Tibial artery (tissue), 4 donors: ENCODE measurements around the gene NT5DC4.

Experiments
- DNase-seq, 2 donors: peaks; one replicate each; pipeline ENCODE4 v3.0.0-alpha.2; 2019
- H3K27ac ChIP-seq, 2 donors: fragments of 200-600 bp; sonication (generic) in 1 of 2; 1 replicate in 1 of 2; 2 replicates in 1 of 2; pipeline ENCODE4 v1.5.1; 2018 to 2019; ENCODE audit warnings: mild to moderate bottlenecking in 1 of 2
- H3K27me3 ChIP-seq, 2 donors: fragments of 200-600 bp; sonication (generic) in 1 of 2; one replicate each; pipeline versions ENCODE4 v1.5.1 to v1.6.0; 2016 to 2019
- H3K36me3 ChIP-seq, 3 donors: fragments of 200-600 bp; sonication (generic) in 2 of 3; one replicate each; pipeline ENCODE4 v1.5.1; 2016 to 2019; ENCODE audit warnings: mild to moderate bottlenecking in 2 of 3
- H3K4me1 ChIP-seq, 4 donors: fragments of 200-600 bp; sonication (generic) in 2 of 4; 1 replicate in 3 of 4; 2 replicates in 1 of 4; pipeline ENCODE4 v1.5.1; 2016 to 2019
- H3K4me3 ChIP-seq, 2 donors: fragments of 200-600 bp; sonication (generic) in 1 of 2; 1 replicate in 1 of 2; 2 replicates in 1 of 2; pipeline ENCODE4 v1.5.1; 2018 to 2019; ENCODE audit warnings: mild to moderate bottlenecking in 2 of 2
- H3K9me3 ChIP-seq, 3 donors: fragments of 200-600 bp; sonication (generic) in 1 of 3; one replicate each; pipeline ENCODE4 v1.5.1; 2016 to 2019
- intact Hi-C: fragments of 100-400 bp; cut with DNase I; formaldehyde crosslinking; loops from one replicate; pipeline ENCODE4 v1.15.0; 2023; ENCODE audit warnings: low total_unique reads
- TF ChIP-seq, protein P1 (sequence below), 2 experiments: fragments of 200-600 bp in 1 of 2; fragments of 450-650 bp in 1 of 2; IDR thresholded peaks; one replicate each; pipeline ENCODE4 v1.5.1; 2017 to 2019; ENCODE audit warnings: antibody characterized with exemption in 2 of 2, mild to moderate bottlenecking in 1 of 2, moderate library complexity in 1 of 2

The NT5DC4 gene

DNA sequence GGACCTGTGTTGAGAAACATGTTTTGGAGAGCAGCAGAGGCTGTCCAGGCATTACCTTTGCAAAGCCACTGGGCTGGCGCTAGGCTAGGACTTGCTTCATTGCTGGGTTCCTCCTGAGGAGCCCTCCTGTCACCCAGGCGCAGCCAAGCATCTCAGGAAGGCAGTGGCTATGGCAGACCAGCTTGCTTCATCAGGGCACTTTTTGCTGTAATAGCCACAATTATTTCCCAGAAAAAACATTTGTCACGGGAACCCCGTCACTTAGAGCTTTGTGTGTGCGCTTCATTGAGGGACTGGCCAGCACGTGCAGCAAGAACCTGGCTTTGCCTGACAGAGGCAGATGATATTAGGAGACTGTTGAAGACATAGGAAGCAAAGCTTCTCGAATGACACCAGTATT is 38.7 kb upstream of the NT5DC4 start:
- TF ChIP-seq, protein P1, sequence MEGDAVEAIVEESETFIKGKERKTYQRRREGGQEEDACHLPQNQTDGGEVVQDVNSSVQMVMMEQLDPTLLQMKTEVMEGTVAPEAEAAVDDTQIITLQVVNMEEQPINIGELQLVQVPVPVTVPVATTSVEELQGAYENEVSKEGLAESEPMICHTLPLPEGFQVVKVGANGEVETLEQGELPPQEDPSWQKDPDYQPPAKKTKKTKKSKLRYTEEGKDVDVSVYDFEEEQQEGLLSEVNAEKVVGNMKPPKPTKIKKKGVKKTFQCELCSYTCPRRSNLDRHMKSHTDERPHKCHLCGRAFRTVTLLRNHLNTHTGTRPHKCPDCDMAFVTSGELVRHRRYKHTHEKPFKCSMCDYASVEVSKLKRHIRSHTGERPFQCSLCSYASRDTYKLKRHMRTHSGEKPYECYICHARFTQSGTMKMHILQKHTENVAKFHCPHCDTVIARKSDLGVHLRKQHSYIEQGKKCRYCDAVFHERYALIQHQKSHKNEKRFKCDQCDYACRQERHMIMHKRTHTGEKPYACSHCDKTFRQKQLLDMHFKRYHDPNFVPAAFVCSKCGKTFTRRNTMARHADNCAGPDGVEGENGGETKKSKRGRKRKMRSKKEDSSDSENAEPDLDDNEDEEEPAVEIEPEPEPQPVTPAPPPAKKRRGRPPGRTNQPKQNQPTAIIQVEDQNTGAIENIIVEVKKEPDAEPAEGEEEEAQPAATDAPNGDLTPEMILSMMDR (IDR thresholded peaks at IDR 0.05), result no peak
- intact Hi-C loops, result no loop called here
- Histone ChIP-seq H3K9me3 (no peaks in the 10 kb centered on the region), H3K36me3 (no peaks in the 10 kb centered on the region), H3K27me3 (no peaks in the 10 kb centered on the region), H3K4me1 (peaks cover 0 to 8% (median 2%) of the 10 kb centered on the region in 4 donors), H3K27ac (no peak overlapping the region), H3K4me3 (no peak overlapping the region)
- no peak for DNase-seq

DNA sequence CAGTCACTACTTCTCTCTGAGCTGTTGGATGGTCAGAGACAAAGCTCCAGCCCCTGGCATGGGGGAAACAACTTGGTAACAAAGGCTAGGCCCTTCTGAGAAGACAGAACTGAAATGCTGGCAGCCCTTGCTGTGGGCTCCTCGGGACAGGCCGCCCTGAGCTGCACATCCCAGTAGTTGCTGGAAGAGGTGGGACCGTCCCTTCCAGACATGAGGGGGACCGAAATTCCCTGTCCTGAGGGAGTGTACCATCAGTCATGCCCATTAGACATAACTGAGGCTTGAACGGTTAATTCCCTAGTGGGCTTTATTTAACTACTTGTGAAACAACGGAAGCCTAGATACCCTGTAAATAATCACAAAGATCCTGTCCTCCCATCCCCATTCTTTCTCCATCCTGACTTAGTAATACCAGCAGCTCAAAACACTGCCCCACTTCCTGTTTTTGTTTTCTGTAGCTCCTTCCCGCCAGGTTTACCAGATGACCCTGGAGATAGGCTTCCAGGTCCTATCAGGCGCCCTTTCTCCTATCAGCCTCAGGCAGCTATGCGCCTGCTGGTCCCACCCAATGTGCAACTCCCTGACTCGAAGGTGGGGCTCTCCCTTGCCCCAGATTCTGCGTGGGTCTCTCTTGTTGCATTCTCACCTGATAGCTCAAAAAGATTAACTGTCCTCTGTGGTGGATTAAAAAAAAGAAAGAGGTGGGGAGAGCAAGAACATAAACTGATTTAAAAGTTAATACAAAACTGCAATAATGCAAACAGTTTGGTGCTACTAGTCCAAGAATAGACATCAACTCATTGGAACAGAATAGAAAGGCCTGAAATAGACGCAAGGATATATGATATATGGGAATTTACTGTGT is 37.0 kb upstream of the NT5DC4 start:
- Histone ChIP-seq H3K9me3 (no peaks in the 10 kb centered on the region), H3K27me3 (no peaks in the 10 kb centered on the region), H3K4me3 (no peak overlapping the region), H3K36me3 (no peaks in the 10 kb centered on the region), H3K27ac (no peak overlapping the region), H3K4me1 (peaks cover 0 to 8% (median 2%) of the 10 kb centered on the region in 4 donors)
- TF ChIP-seq, protein P1 (IDR thresholded peaks at IDR 0.05), result no peak
- DNase-seq, result no peak
- intact Hi-C loops, result no loop called here

DNA sequence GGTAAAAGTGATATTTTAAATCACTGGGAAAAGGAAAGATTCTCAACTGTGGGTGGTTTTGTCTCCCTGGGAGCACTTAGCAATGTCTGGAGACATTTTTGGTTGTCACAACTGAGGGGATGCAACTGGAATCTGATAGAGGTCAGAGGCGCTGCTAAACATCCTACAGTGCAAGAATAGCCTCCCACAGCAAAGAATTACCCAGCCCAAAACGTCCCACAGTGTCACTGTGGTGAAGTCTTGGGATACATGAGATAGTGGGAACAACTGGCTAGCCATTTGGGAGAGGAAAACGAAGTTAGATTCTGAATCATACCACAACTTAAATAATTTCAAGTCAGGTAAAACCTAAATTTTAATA is 36.4 kb upstream of the NT5DC4 start:
- Histone ChIP-seq H3K27ac (no peak overlapping the region), H3K27me3 (no peaks in the 10 kb centered on the region), H3K4me1 (peaks cover 0 to 8% (median 2%) of the 10 kb centered on the region in 4 donors), H3K9me3 (no peaks in the 10 kb centered on the region), H3K4me3 (no peak overlapping the region), H3K36me3 (no peaks in the 10 kb centered on the region)
- intact Hi-C loops, result no loop called here
- no peak for DNase-seq
- TF ChIP-seq, protein P1 (IDR thresholded peaks at IDR 0.05), result no peak

DNA sequence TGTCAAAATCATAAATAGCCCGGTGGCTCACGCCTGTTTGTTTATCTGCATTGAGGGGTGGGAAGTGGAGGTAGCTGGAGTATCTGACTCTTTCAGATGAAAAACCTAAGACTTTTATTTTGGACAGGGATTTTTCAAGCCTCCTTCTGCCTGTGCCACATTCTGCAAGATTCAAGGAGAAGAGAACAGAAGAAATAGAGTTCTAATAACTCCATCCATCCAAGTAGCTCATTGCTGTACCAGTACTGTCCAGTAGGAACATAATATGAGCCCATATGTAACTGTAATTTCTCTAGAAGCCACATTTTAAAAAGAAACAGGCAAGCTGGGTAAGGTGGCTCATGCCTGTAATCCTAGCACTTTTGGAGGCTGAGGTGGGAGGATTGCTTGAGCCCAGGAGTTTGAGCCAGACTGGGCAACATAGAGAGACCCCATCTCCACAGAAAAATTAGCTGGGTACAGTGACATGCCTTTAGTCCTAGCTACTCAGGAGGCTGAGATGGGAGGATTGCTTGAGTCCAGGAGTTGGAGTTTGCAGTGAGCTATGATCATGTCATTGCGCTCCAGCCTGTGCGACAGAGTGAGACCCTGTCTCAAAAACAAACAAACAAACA is 35.4 kb upstream of the NT5DC4 start:
- no peak overlapping the region for H3K4me3 ChIP-seq
- no peaks in the 10 kb centered on the region for H3K9me3 ChIP-seq
- no peak for DNase-seq
- intact Hi-C loops, result no loop called here
- no peaks in the 10 kb centered on the region for H3K36me3 ChIP-seq
- H3K27ac ChIP-seq, result no peak overlapping the region
- H3K4me1 ChIP-seq, result peaks cover 0 to 4% (median under 1%) of the 10 kb centered on the region in 4 donors
- no peaks in the 10 kb centered on the region for H3K27me3 ChIP-seq
- TF ChIP-seq, protein P1 (IDR thresholded peaks at IDR 0.05), result no peak

DNA sequence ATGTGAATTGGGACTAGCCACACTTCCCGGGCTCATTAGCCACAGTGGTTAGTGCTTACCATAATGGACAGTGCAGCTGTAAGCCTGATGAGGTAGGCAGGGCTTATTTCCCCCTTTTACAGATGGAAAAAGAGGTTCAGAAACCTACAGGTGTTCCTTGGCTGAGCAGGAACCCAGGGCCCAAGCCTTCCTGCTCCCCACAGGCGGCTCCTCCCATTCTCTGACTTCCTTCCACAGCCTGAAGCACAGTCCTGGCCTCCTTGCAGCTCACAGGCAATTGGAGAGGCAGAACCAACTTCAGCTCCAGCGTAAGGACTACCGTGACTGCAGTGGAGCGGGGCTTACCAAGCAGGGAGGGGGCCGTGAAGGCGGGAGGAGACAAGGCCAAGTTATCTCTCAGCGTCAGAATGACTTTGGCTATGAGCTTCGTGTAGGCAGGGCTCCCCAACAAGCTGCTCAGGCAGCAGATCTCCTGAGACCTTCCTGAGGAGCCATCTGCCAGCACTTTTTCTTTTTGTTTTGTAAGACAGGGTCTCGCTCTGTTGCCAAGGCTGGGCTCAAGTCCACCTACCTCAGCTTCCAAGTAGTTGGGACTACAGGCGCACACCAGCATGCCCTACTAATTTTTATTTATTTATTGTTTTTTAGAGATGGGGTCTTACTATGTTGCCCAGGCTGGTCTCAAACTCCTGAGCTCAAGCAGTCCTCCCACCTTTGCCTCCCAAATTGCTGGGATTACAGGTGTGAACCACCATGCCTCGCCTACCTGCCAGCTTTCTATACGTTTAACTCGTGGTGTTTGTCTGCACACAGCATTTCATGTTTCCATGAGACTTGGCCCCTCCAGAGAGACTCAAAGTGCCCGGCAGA is 34.2 kb upstream of the NT5DC4 start:
- Histone ChIP-seq H3K27me3 (no peaks in the 10 kb centered on the region), H3K27ac (no peak overlapping the region), H3K4me1 (no peaks in the 10 kb centered on the region), H3K36me3 (no peaks in the 10 kb centered on the region), H3K4me3 (no peak overlapping the region), H3K9me3 (no peaks in the 10 kb centered on the region)
- DNase-seq, result no peak
- TF ChIP-seq, protein P1 (IDR thresholded peaks at IDR 0.05), result no peak
- intact Hi-C loops, result no loop called here
